DND-41 (cell line): ENCODE measurements around the gene MIDN.

ENCODE experiments used
- ATAC-seq: fragments of 200-7000 bp; cut with Tn5 transposase; 3 replicates; pipeline ENCODE4 v1.9.1; 2021; ENCODE audit warnings: low read depth; ENCODE audit not compliant: insufficient read depth
- DNase-seq: peaks from one replicate; pipeline ENCODE4 v3.0.0-alpha.2; 2020
- H2AFZ ChIP-seq: 2 replicates; pipeline ENCODE4 v1.6.0; 2012; ENCODE audit warnings: low read depth, low read length
- H3K27ac ChIP-seq: 2 replicates; pipeline ENCODE4 v1.5.1; 2012; ENCODE audit warnings: low read length, inconsistent platforms
- H3K27me3 ChIP-seq: fragments of 200-600 bp; sonication (generic); 2 replicates; pipeline ENCODE4 v1.6.0; 2012; ENCODE audit warnings: low read length, mild to moderate bottlenecking, inconsistent platforms; ENCODE audit not compliant: insufficient read depth, poor library complexity
- H3K36me3 ChIP-seq: 2 replicates; pipeline ENCODE4 v1.5.1; 2012; ENCODE audit warnings: low read length, inconsistent platforms; ENCODE audit not compliant: insufficient read depth
- H3K4me1 ChIP-seq: 2 replicates; pipeline ENCODE4 v1.5.1; 2012; ENCODE audit warnings: mild to moderate bottlenecking, low read length; ENCODE audit not compliant: insufficient read depth
- H3K4me2 ChIP-seq: 2 replicates; pipeline ENCODE4 v1.6.0; 2012; ENCODE audit warnings: mild to moderate bottlenecking, moderate library complexity, low read length, inconsistent platforms; ENCODE audit not compliant: insufficient read depth
- H3K4me3 ChIP-seq, 2 experiments: fragments of 200-600 bp in 1 of 2; shearing (Covaris generic) in 1 of 2; 2 replicates each; pipeline ENCODE4 v1.5.1; 2012 to 2016; ENCODE audit warnings: inconsistent platforms in 2 of 2, low read length in 2 of 2, mild to moderate bottlenecking in 2 of 2, low read depth in 1 of 2, moderate library complexity in 1 of 2
- H3K79me2 ChIP-seq: 2 replicates; pipeline ENCODE4 v1.6.0; 2012; ENCODE audit warnings: low read length, inconsistent platforms; ENCODE audit not compliant: insufficient read depth
- H3K9ac ChIP-seq: 2 replicates; pipeline ENCODE4 v1.6.0; 2012; ENCODE audit warnings: low read depth, mild to moderate bottlenecking, inconsistent platforms, low read length, moderate library complexity
- H3K9me3 ChIP-seq: 2 replicates; pipeline ENCODE4 v1.5.1; 2012; ENCODE audit warnings: low read length, moderate library complexity, mild to moderate bottlenecking, inconsistent platforms; ENCODE audit not compliant: insufficient read depth, severe bottlenecking
- H4K20me1 ChIP-seq: 2 replicates; pipeline ENCODE4 v1.6.0; 2012; ENCODE audit warnings: low read length; ENCODE audit not compliant: insufficient read depth
- EZH2 ChIP-seq: IDR thresholded peaks from 3 replicates; pipeline ENCODE4 v1.6.1; 2012; ENCODE audit warnings: borderline replicate concordance, low read depth, mild to moderate bottlenecking, moderate library complexity, low read length, inconsistent platforms; ENCODE audit not compliant: severe bottlenecking
- TF ChIP-seq, protein P1 (sequence below): IDR thresholded peaks from 2 replicates; pipeline ENCODE4 v1.5.1; 2012; ENCODE audit warnings: borderline replicate concordance, low read length, moderate library complexity, mild to moderate bottlenecking; ENCODE audit not compliant: poor library complexity, severe bottlenecking; ENCODE audit errors: extremely low read depth

MIDN gene

DNA sequence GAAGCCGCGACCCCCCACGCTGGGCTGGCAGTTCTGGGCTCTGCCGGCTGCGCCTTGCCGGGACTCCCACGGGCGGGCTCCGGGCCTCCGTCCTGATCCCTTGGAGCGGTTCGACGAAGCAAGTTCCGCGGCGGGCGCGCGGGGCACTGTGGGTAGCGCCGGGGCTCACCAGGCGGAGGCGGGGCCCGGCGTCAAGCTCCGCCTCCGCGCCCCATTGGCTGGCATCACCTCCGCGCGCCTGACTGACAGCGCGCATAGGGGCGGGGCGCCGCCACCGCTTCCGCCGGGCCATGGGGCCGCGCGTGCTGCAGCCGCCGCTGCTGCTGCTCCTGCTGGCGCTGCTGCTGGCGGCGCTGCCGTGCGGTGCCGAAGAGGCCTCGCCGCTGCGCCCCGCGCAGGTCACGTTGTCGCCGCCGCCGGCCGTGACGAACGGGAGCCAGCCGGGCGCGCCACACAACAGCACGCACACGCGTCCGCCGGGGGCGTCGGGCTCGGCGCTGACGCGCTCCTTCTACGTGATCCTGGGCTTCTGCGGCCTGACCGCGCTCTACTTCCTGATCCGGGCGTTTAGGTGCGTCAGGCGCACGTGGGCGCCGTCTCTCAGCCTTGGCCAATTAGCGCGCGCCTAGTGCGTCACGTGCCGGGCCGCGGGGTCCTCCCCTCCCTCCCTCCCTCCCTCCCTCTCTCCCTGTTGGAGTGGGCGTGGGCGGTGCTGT, 27.0 kb downstream of the MIDN start, which contains the start of gene FAM174C:
TSS of gene FAM174C (plus strand) at position 271 of the 716 bp plus-strand sequence. CDS start at position 291, 20 bp downstream.
- no peaks in the 10 kb centered on the region for H3K27me3 ChIP-seq
- H3K4me2 ChIP-seq, result peak within 1 kb of the TSS; percentile 83
- peaks cover 83% of the 10 kb centered on the region for H3K36me3 ChIP-seq
- peak within 1 kb of the TSS; percentile 51 to 73 for H3K4me3 ChIP-seq
- H3K27ac ChIP-seq, result peak within 1 kb of the TSS; percentile 100
- peaks cover 64% of the 10 kb centered on the region for H3K4me1 ChIP-seq
- ATAC-seq (peak; percentile 79), DNase-seq (peak; percentile 97)
- peaks cover 64% of the 10 kb centered on the region for H3K79me2 ChIP-seq
- H3K9me3 ChIP-seq, result no peaks in the 10 kb centered on the region
- peak within 1 kb of the TSS; percentile 82 for H2AFZ ChIP-seq
- H4K20me1 ChIP-seq, result peaks cover 77% of the 10 kb centered on the region
- H3K9ac ChIP-seq, result peak within 1 kb of the TSS; percentile 99
- TF ChIP-seq, protein P1, sequence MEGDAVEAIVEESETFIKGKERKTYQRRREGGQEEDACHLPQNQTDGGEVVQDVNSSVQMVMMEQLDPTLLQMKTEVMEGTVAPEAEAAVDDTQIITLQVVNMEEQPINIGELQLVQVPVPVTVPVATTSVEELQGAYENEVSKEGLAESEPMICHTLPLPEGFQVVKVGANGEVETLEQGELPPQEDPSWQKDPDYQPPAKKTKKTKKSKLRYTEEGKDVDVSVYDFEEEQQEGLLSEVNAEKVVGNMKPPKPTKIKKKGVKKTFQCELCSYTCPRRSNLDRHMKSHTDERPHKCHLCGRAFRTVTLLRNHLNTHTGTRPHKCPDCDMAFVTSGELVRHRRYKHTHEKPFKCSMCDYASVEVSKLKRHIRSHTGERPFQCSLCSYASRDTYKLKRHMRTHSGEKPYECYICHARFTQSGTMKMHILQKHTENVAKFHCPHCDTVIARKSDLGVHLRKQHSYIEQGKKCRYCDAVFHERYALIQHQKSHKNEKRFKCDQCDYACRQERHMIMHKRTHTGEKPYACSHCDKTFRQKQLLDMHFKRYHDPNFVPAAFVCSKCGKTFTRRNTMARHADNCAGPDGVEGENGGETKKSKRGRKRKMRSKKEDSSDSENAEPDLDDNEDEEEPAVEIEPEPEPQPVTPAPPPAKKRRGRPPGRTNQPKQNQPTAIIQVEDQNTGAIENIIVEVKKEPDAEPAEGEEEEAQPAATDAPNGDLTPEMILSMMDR, result peak; percentile 23
- TF ChIP-seq EZH2, result no peak

GRCh38 chr19:1275976-1276627, 27.7 kb downstream of the MIDN start:
- Histone ChIP-seq H2AFZ (peak overlapping the region; percentile 66), H3K4me3 (peak overlapping the region; percentile 51 to 73)

GRCh38 chr19:1276628-1277022, 28.2 kb downstream of the MIDN start:
- Histone ChIP-seq H3K9ac (peak overlapping the region; percentile 99), H3K4me2 (peak overlapping the region; percentile 83), H3K4me3 (peak overlapping the region; percentile 51 to 73; a peak in 3 of 4 replicates), H3K36me3 (peaks cover 71% of the 10 kb centered on the region), H4K20me1 (peaks cover 65% of the 10 kb centered on the region), H3K4me1 (peaks cover 52% of the 10 kb centered on the region), H3K79me2 (peaks cover 52% of the 10 kb centered on the region), H2AFZ (no peak overlapping the region), H3K27ac (peak overlapping the region; percentile 86), H3K27me3 (no peaks in the 10 kb centered on the region), H3K9me3 (no peaks in the 10 kb centered on the region)
- ATAC-seq (no peak), DNase-seq (no peak)
- no peak for TF ChIP-seq EZH2
- TF ChIP-seq, protein P1, result no peak

More at GRCh38 chr19:1275976-1276627, 27.7 kb downstream of the MIDN start:
- Histone ChIP-seq H3K27me3 (no peaks in the 10 kb centered on the region), H3K9ac (peak overlapping the region; percentile 99), H3K36me3 (peaks cover 76% of the 10 kb centered on the region), H3K4me2 (peak overlapping the region; percentile 83), H3K9me3 (no peaks in the 10 kb centered on the region), H3K4me1 (peaks cover 57% of the 10 kb centered on the region), H3K27ac (peak overlapping the region; percentile 86), H3K79me2 (peaks cover 58% of the 10 kb centered on the region), H4K20me1 (peaks cover 70% of the 10 kb centered on the region)
- TF ChIP-seq, protein P1, result no peak
- TF ChIP-seq EZH2, result no peak
- DNase-seq, result no peak
- no peak for ATAC-seq
